Anterior cingulate cortex (tissue), 58 donors: ENCODE data around the gene ZNF165.
A peak's percentile ranks its signal among the peaks of the same experiment; 100 is the strongest.
"Not testable (repeated sequence)": the region's sequence is repeated elsewhere in the genome, so short reads cannot be mapped to it uniquely, and the experiment has no call there.

Experiments used
- DNase-seq, 58 donors: peaks; one replicate each; lab custom pipeline; 2025; lab: John Stamatoyannopoulos, UW

ZNF165 gene

GRCh38 chr6:28118217-28118616, 37.8 kb downstream of the ZNF165 start:
- no peak for DNase-seq

- no peak for DNase-seq
Observed at GRCh38 chr6:28121876-28122275, 41.5 kb downstream of the ZNF165 start.

- not testable (repeated sequence) for DNase-seq
Observed at GRCh38 chr6:28122283-28122682, 41.9 kb downstream of the ZNF165 start.

- peak in 57 of 58 donors; percentile 27 to 86 (median 71) for DNase-seq
Observed at GRCh38 chr6:28124350-28124970, 44.1 kb downstream of the ZNF165 start, which contains the start of gene ZSCAN16. Gene ZSCAN16, plus strand, starts transcription at chr6:28124609. Its CDS starts 835 bp downstream, at chr6:28125444.

- DNase-seq: no peak
Observed at GRCh38 chr6:28124971-28125353, 44.6 kb downstream of the ZNF165 start.

GRCh38 chr6:28125401-28125800, 45.0 kb downstream of the ZNF165 start:
- DNase-seq: no peak

- DNase-seq: peak in 7 of 58 donors; percentile 0 to 12 (median 5)
Observed at GRCh38 chr6:28134015-28134414, 53.6 kb downstream of the ZNF165 start.

- no peak for DNase-seq
Observed at GRCh38 chr6:28134716-28135115, 54.3 kb downstream of the ZNF165 start.

GRCh38 chr6:28135393-28135792, 55.0 kb downstream of the ZNF165 start:
- no peak for DNase-seq

- peak; percentile 42 to 92 (median 78) for DNase-seq
Observed at GRCh38 chr6:28136585-28137504, 56.5 kb downstream of the ZNF165 start.

- DNase-seq: peak in 1 of 58 donors; percentile 18
Observed at GRCh38 chr6:28137505-28137981, 57.2 kb downstream of the ZNF165 start.
